Calu3 (cell line): ENCODE measurements around the gene LDB1. TPM values are rescaled to one million over a fixed set of nuclear protein-coding genes. Genes with fewer than 3 reads are reported as not detected.
A peak's percentile ranks its signal among the peaks of the same experiment; 100 is the strongest.

Source experiments
- Bru-seq: library from RNA; stranded (reverse); fragments of 400-500 nt; gene quantifications from one replicate; lab custom pipeline; 2021; lab: Mats Ljungman, UMichigan
- BruChase-seq, 2 experiments: library from RNA; stranded (reverse); fragments of 400-500 nt; gene quantifications; one replicate each; lab custom pipeline; 2021; lab: Mats Ljungman, UMichigan
- BruUV-seq: library from RNA; stranded (reverse); fragments of 400-500 nt; replicated peaks from 2 replicates; lab custom pipeline; 2021; lab: Mats Ljungman, UMichigan
- CTCF ChIA-PET: fragments of 300-600 bp; sonication (Branson Sonifier 250); formaldehyde crosslinking; loops from one replicate; lab custom pipeline; 2022; ENCODE audit warnings: antibody characterized with exemption; lab: Charles Lee
- DNase-seq: peaks from one replicate; pipeline ENCODE4 v3.0.0; 2022
- H3K27ac Mint-ChIP-seq: one replicate; pipeline ENCODE4 v1.8.0; 2022; ENCODE audit warnings: mixed read lengths; ENCODE audit not compliant: unreplicated experiment
- H3K27me3 Mint-ChIP-seq: one replicate; pipeline ENCODE4 v1.8.0; 2022; ENCODE audit warnings: mixed read lengths; ENCODE audit not compliant: unreplicated experiment
- H3K36me3 Mint-ChIP-seq: one replicate; pipeline ENCODE4 v1.8.0; 2022; ENCODE audit warnings: mild to moderate bottlenecking, moderate library complexity, mixed read lengths; ENCODE audit not compliant: insufficient read depth, unreplicated experiment
- H3K4me1 Mint-ChIP-seq: one replicate; pipeline ENCODE4 v1.8.0; 2022; ENCODE audit warnings: mild to moderate bottlenecking, low read depth, mixed read lengths; ENCODE audit not compliant: unreplicated experiment
- H3K4me3 Mint-ChIP-seq: one replicate; pipeline ENCODE4 v1.8.0; 2022; ENCODE audit warnings: mild to moderate bottlenecking, low read depth, moderate library complexity, mixed read lengths; ENCODE audit not compliant: unreplicated experiment
- H3K9me3 Mint-ChIP-seq: one replicate; pipeline ENCODE4 v1.8.0; 2022; ENCODE audit warnings: low read depth, mixed read lengths; ENCODE audit not compliant: unreplicated experiment
- CTCF ChIP-seq: fragments of 200-600 bp; IDR thresholded peaks from one replicate; pipeline ENCODE4 v1.8.0; 2022; ENCODE audit warnings: antibody characterized with exemption; ENCODE audit not compliant: unreplicated experiment
- intact Hi-C: fragments of 100-400 bp; cut with micrococcal nuclease; formaldehyde crosslinking; loops from one replicate; pipeline ENCODE4 v1.10.0; 2022; ENCODE audit not compliant: unreplicated experiment
- long read RNA-seq: library from polyadenylated mRNA; stranded (forward); transcript quantifications from one replicate; pipeline ENCODE4 v2.0.0, GENCODE V29; 2022
- total RNA-seq: library from RNA; stranded (reverse); gene quantifications from 2 replicates; pipeline ENCODE4 v1.2.3, GENCODE V29; 2022

LDB1 gene, protein sequence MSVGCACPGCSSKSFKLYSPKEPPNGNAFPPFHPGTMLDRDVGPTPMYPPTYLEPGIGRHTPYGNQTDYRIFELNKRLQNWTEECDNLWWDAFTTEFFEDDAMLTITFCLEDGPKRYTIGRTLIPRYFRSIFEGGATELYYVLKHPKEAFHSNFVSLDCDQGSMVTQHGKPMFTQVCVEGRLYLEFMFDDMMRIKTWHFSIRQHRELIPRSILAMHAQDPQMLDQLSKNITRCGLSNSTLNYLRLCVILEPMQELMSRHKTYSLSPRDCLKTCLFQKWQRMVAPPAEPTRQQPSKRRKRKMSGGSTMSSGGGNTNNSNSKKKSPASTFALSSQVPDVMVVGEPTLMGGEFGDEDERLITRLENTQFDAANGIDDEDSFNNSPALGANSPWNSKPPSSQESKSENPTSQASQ
- total RNA-seq (25.8 and 27.5 TPM in 2 replicates), Bru-seq, nascent RNA (percentile 50 among the genes with signal in this experiment), BruChase-seq, experiment 1, labeled RNA remaining after a 6-hour chase (percentile 61 among the genes with signal in this experiment), BruChase-seq, experiment 2, labeled RNA remaining after a 2-hour chase (percentile 69 among the genes with signal in this experiment)
- long read RNA-seq, partial matches to known transcripts, result 8 of 15 reads
- long read RNA-seq, other reads (novel, unspliced or antisense), result 4 of 15 reads

DNA sequence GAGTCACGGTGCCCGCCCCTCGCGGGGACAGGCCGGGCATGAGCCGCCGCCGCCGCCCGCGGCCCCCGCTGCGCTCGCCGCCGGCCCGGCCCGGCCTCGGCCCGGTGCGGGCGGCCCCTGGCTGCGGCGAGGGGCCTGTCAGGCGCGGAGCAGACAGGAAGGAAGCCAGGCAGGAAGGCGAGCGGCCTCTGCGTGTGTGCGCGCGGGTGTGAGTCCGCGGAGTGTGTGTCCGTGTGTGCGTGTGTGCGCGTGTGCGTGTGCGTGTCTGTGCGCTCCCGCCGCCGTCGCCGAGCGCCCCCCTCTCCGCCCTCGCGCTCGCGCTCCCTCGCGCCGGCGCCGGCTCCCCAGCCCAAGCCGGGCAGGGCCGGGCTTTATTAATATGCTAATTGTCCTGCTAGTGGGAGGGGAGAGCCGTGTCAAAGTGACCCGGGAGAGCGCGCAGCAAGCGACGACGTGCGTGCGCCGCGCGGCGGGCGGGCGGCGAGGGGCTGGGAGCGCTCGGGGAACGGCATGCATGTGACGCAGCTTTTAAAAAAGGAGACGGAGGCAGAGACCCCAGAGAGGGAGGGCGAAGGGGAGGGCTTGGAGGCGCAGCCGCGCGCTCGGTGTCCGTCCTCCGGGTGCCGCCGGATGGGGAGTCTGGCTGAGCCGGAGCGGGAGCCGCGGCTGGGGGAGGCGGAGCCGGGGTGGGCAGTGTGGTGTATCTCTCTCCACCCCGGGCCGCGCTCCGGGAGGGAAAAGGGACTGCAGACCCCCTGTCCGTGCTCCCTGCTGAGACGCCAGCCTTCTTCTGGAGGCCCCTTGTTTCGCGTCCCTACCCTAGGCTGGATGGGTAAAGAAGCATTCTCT lies at the start of gene LDB1:
LDB1 (minus strand) TSS at position 227 of the 849 bp plus-strand sequence. CDS start 258 bp downstream, outside the sequence.
- H3K36me3 Mint-ChIP-seq, result peaks cover 6% of the 10 kb centered on the region
- TF ChIP-seq CTCF, result no peak
- CTCF ChIA-PET, result no interaction called here
- H3K27me3 Mint-ChIP-seq, result no peaks in the 10 kb centered on the region
- H3K27ac Mint-ChIP-seq, result no peak within 1 kb of the TSS
- H3K9me3 Mint-ChIP-seq, result no peaks in the 10 kb centered on the region
- BruUV-seq, result no TSS peak
- DNase-seq, result peak; percentile 55
- peaks cover 32% of the 10 kb centered on the region for H3K4me1 Mint-ChIP-seq
- peak within 1 kb of the TSS; percentile 69 for H3K4me3 Mint-ChIP-seq
- intact Hi-C loops, result no loop called here

DNA sequence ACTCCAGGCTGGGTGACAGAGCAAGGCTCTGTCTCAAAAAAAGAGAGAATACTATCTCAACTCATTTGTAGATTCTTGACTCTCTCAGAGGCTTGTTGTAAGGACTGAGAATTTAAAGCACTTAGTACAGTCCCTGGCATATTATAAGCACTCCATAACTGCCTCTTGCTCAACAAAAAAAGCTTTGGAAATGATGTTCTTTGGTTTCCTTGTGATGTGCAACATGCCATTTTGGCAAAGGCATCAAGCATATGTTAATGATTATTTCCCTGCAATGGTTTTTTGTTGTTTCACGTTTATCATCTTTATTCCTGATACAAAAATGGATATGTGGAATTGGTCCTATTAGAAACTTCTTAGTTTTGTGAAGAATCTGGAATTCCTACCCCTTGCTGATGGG lies 47.7 kb upstream of the LDB1 start:
- no TSS peak for BruUV-seq
- CTCF ChIA-PET, result no interaction called here
- Mint-ChIP-seq H3K36me3 (peaks cover 11% of the 10 kb centered on the region), H3K27ac (no peak overlapping the region), H3K4me1 (no peaks in the 10 kb centered on the region), H3K9me3 (no peaks in the 10 kb centered on the region), H3K27me3 (no peaks in the 10 kb centered on the region), H3K4me3 (no peak overlapping the region)
- DNase-seq, result no peak
- intact Hi-C loops, result no loop called here
- TF ChIP-seq CTCF, result no peak

GRCh38 chr10:102163342-102163989 lies 43.3 kb upstream of the LDB1 start:
- intact Hi-C loops, result no loop called here
- no peak overlapping the region for H3K27ac Mint-ChIP-seq
- no peak for DNase-seq

More at GRCh38 chr10:102163342-102163989, 43.3 kb upstream of the LDB1 start:
- H3K4me1 Mint-ChIP-seq, result no peaks in the 10 kb centered on the region
- H3K27me3 Mint-ChIP-seq, result no peaks in the 10 kb centered on the region
- CTCF ChIA-PET, result no interaction called here
- H3K36me3 Mint-ChIP-seq, result peaks cover 24% of the 10 kb centered on the region
- H3K4me3 Mint-ChIP-seq, result no peak overlapping the region
- H3K9me3 Mint-ChIP-seq, result no peaks in the 10 kb centered on the region
- no peak for TF ChIP-seq CTCF
- BruUV-seq, result no TSS peak
